Testis (tissue), 2 donors: ENCODE measurements around the gene GJB6.

ENCODE experiments used
- CTCF ChIP-seq, 3 experiments: fragments of 450-650 bp in 2 of 3; fragments of 200-600 bp in 1 of 3; sonication (generic) in 1 of 3; IDR thresholded peaks; one replicate each; pipeline ENCODE4 v1.5.1; 2016 to 2019; ENCODE audit warnings: antibody characterized with exemption in 3 of 3, mild to moderate bottlenecking in 2 of 3, moderate library complexity in 1 of 3
- POLR2A ChIP-seq: fragments of 450-650 bp; IDR thresholded peaks from one replicate; pipeline ENCODE4 v1.6.1; 2017; ENCODE audit warnings: antibody characterized with exemption, mild to moderate bottlenecking, moderate library complexity

- TF ChIP-seq CTCF (IDR thresholded peaks at IDR 0.05) (no peak), POLR2A (no peak)
Observed at GRCh38 chr13:20227730-20228129, 4.4 kb downstream of the GJB6 start.
